ENCODE results near the gene CHRM4. TPM values are rescaled to one million over a fixed set of nuclear protein-coding genes. Genes with fewer than 3 reads are reported as not detected.
A peak's percentile ranks its signal among the peaks of the same experiment; 100 is the strongest.

Gene CHRM4
- total and polyA plus RNA-seq, 2 of the 13 experiments (the other 11 are each of a cell fraction or from before 2014, with no cell fraction given) = 0.13 to 0.21 TPM

DNA sequence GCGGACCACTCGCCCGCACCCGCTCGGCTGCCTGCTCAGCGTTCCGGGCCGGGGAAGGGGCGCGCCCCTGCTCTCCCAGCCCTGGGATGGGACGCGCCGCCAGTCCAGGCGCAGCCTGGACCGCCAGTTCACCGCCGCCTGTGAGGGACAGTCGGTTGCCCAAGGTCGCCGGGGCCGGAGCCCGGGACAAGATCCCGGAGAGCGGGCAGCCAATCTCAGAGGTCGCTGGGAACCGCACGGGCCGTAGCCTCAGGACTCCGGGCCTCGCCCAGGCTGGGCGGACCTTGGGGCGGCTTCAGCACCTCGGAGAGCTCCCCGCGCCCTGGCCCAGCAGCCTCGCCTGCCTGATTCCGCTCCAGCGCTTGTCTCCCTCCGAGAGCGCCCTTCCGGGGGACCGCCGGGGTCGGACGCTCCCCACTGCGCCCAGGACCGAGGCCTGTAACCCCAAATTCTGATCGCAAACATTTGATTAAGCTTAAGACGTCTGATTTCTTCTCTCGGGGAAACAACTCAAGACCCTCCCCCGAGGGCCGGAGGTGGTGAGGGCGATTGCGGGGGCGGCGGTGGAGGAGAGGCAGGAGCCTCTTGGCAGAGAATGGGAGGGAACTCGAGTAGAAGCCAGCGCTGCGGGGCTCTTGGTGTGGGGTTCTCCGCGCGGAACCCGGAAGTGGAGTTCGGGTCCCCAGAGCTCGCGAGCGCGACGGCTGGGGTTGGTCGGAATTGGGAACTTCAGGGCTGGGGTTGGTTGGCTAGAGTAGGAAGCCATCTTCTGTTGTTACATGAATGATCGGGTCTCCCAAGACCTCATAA is 1.1 kb upstream of the CHRM4 start (continued):
- TF ChIP-seq, protein P1, sequence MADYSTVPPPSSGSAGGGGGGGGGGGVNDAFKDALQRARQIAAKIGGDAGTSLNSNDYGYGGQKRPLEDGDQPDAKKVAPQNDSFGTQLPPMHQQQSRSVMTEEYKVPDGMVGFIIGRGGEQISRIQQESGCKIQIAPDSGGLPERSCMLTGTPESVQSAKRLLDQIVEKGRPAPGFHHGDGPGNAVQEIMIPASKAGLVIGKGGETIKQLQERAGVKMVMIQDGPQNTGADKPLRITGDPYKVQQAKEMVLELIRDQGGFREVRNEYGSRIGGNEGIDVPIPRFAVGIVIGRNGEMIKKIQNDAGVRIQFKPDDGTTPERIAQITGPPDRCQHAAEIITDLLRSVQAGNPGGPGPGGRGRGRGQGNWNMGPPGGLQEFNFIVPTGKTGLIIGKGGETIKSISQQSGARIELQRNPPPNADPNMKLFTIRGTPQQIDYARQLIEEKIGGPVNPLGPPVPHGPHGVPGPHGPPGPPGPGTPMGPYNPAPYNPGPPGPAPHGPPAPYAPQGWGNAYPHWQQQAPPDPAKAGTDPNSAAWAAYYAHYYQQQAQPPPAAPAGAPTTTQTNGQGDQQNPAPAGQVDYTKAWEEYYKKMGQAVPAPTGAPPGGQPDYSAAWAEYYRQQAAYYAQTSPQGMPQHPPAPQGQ (CRISPR knock-in tag; IDR thresholded peaks at IDR 0.05; ENCODE audit: borderline replicate concordance) = no peak
- TF ChIP-seq ZFAT (CRISPR knock-in tag; conservative IDR thresholded peaks at IDR 0.05) (peak; percentile 93), TBP (CRISPR knock-in tag; IDR thresholded peaks at IDR 0.05) (no peak), RARA (CRISPR knock-in tag; IDR thresholded peaks at IDR 0.05) (peak; percentile 85), ZNF180 (CRISPR knock-in tag; IDR thresholded peaks at IDR 0.05; ENCODE audit: borderline replicate concordance, low read depth) (peak; percentile 93; the same call in 1 of the 2 replicates), KLF13 (CRISPR knock-in tag; IDR thresholded peaks at IDR 0.05) (0 out of 2 replicates have a peak, but pooled peaks have one; percentile 60), ARID5B (CRISPR knock-in tag; IDR thresholded peaks at IDR 0.05) (peak; percentile 86), ZNF564 (CRISPR knock-in tag; IDR thresholded peaks at IDR 0.05) (peak; percentile 98), HES4 (CRISPR knock-in tag; IDR thresholded peaks at IDR 0.05; ENCODE audit: borderline replicate concordance) (peak; percentile 99), MEIS1 (CRISPR knock-in tag; IDR thresholded peaks at IDR 0.05; ENCODE audit: borderline replicate concordance) (peak; percentile 80), SMYD3 (CRISPR knock-in tag; IDR thresholded peaks at IDR 0.05) (peak; percentile 72; the same call in 1 of the 2 replicates), SMAD1 (CRISPR knock-in tag; IDR thresholded peaks at IDR 0.05; ENCODE audit: borderline replicate concordance, low read depth) (peak; percentile 72; the same call in 1 of the 2 replicates), BCL6 (CRISPR knock-in tag; IDR thresholded peaks at IDR 0.05) (peak; percentile 74), ONECUT2 (CRISPR knock-in tag; IDR thresholded peaks at IDR 0.05) (peak; percentile 83), ZNF556 (CRISPR knock-in tag; IDR thresholded peaks at IDR 0.05; ENCODE audit: borderline replicate concordance) (no peak), TMF1 (CRISPR knock-in tag; IDR thresholded peaks at IDR 0.05; ENCODE audit: low read depth) (peak; percentile 96), NONO (IDR thresholded peaks at IDR 0.05) (no peak), NONO (CRISPR knock-in tag; conservative IDR thresholded peaks at IDR 0.05) (peak; percentile 65; the same call in 1 of the 2 replicates), NFKBIZ (CRISPR knock-in tag; IDR thresholded peaks at IDR 0.05) (peak; percentile 95), KAT8 (CRISPR knock-in tag; IDR thresholded peaks at IDR 0.05) (peak; percentile 74), ZNF772 (CRISPR knock-in tag; IDR thresholded peaks at IDR 0.05) (peak; percentile 98), KDM1A (CRISPR knock-in tag; IDR thresholded peaks at IDR 0.05) (0 out of 2 replicates have a peak, but pooled peaks have one; percentile 49), BRD4 (CRISPR knock-in tag; IDR thresholded peaks at IDR 0.05) (no peak), SNAI1 (CRISPR knock-in tag; IDR thresholded peaks at IDR 0.05; ENCODE audit: borderline replicate concordance) (peak; percentile 98)
- TF ChIP-seq, protein P2, sequence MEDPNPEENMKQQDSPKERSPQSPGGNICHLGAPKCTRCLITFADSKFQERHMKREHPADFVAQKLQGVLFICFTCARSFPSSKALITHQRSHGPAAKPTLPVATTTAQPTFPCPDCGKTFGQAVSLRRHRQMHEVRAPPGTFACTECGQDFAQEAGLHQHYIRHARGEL (CRISPR knock-in tag; IDR thresholded peaks at IDR 0.05) = no peak
